ENCODE measurements around the gene ATP1A1. TPM values are rescaled to one million over a fixed set of nuclear protein-coding genes. Genes with fewer than 3 reads are reported as not detected.

ATP1A1 gene
- total and polyA plus RNA-seq, 9 donors: 106 to 388 (median 196) TPM

DNA sequence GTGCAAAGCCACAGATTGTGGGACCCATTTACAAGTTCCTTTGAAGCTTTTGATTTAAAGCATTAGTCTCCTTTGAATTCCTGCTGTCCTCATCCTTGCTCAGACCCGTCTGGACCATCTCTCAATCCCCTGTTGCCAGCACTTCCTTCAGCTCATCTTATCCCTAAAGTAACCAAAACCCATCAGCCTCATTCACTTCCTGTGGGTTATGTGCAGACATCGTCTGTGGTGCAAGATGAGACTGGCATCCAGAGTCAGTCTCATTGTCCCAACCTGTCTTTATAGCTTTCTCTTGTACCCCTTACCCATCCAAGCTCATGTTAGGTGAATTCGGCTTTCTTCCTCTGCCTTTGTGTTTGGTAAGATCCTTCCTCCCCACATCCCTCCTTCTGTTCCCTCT lies 29.3 kb downstream of the ATP1A1 start:
- intact Hi-C loops (cut with DNase I): no loop called here
- 87 to 89% (median 87%) methylated on average over 3 of the region's 3 CpGs for WGBS, 3 donors
- H3K36me3 ChIP-seq: no peaks in the 10 kb centered on the region

DNA sequence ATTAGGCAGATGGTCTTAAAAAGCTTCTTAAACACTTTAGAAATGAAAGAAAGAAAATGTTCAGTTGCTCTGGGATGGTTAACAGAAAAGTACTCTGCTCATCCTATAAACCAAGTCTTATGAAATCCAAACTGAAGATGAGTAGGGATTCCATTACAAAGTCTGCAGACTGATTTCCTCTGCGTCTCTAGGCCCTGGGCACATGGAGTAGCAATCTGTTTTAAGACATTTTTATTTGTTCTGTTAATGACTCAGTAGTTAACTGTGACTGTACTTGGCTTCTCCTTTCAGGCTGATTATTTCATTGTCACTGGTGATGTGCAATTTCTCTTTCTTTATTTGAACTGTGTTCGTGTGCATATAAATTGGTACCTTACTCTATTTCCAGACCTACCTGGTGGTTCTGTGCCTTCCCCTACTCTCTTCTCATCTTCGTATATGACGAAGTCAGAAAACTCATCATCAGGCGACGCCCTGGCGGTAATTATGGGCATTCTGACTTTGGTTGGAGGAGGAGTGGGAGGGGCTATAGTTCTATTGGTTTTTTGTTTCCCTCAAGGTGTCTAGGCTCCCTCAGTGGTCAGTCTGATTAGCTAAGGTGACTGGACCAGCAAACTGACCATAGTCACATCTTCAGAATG lies 30.6 kb downstream of the ATP1A1 start:
- H3K27ac ChIP-seq: no peak overlapping the region

More for the DNA sequence above, 29.3 kb downstream of the ATP1A1 start:
- TF ChIP-seq, protein P1, sequence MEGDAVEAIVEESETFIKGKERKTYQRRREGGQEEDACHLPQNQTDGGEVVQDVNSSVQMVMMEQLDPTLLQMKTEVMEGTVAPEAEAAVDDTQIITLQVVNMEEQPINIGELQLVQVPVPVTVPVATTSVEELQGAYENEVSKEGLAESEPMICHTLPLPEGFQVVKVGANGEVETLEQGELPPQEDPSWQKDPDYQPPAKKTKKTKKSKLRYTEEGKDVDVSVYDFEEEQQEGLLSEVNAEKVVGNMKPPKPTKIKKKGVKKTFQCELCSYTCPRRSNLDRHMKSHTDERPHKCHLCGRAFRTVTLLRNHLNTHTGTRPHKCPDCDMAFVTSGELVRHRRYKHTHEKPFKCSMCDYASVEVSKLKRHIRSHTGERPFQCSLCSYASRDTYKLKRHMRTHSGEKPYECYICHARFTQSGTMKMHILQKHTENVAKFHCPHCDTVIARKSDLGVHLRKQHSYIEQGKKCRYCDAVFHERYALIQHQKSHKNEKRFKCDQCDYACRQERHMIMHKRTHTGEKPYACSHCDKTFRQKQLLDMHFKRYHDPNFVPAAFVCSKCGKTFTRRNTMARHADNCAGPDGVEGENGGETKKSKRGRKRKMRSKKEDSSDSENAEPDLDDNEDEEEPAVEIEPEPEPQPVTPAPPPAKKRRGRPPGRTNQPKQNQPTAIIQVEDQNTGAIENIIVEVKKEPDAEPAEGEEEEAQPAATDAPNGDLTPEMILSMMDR (IDR thresholded peaks at IDR 0.05): no peak
- TF ChIP-seq EP300 (IDR thresholded peaks at IDR 0.05) (no peak), POLR2A (IDR thresholded peaks at IDR 0.05) (no peak)
- no peak for DNase-seq
- no peak overlapping the region for H3K27ac ChIP-seq
- H3K4me3 ChIP-seq: no peak overlapping the region
- H3K27me3 ChIP-seq: no peaks in the 10 kb centered on the region
- no peaks in the 10 kb centered on the region for H3K4me1 ChIP-seq (ENCODE audit: insufficient read depth)
- no peaks in the 10 kb centered on the region for H3K9me3 ChIP-seq

DNA sequence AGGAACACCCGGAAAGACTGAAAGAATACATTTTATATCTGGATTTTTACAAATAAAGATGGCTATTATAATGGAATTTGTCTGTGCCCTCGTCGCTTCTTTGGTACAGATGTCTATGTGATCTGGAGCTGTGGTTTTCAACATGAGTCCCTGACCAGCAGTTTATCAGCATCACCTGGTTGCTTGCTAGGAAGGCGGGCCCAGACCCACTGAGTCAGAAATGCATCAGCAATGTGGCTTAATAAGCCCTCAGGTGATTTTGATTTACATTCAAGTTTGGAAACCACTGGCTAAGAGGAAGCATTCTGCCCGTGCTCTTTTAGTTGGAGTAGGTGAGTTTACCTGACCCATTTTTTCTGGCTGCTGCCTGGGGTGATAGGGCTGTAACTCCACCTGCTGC lies 31.7 kb downstream of the ATP1A1 start:
- TF ChIP-seq EP300 (IDR thresholded peaks at IDR 0.05) (no peak), POLR2A (IDR thresholded peaks at IDR 0.05) (no peak)
- TF ChIP-seq, protein P1 (IDR thresholded peaks at IDR 0.05): no peak
- H3K4me1 ChIP-seq (ENCODE audit: insufficient read depth): no peaks in the 10 kb centered on the region
- no peak for DNase-seq
- H3K4me3 ChIP-seq: no peak overlapping the region
- H3K27ac ChIP-seq: no peak overlapping the region
- 82 to 89% (median 87%) methylated on average over 5 of the region's 5 CpGs for WGBS, 3 donors
- no peaks in the 10 kb centered on the region for H3K27me3 ChIP-seq
- intact Hi-C loops (cut with DNase I): no loop called here
- H3K36me3 ChIP-seq: no peaks in the 10 kb centered on the region
- H3K9me3 ChIP-seq: no peaks in the 10 kb centered on the region

More for the DNA sequence above, 30.6 kb downstream of the ATP1A1 start:
- intact Hi-C loops (cut with DNase I): no loop called here
- WGBS, 3 donors: 87 to 92% (median 88%) methylated on average over 7 of the region's 7 CpGs
- Histone ChIP-seq H3K4me1 (ENCODE audit: insufficient read depth) (no peaks in the 10 kb centered on the region), H3K27me3 (no peaks in the 10 kb centered on the region), H3K36me3 (no peaks in the 10 kb centered on the region), H3K9me3 (no peaks in the 10 kb centered on the region), H3K4me3 (no peak overlapping the region)
- no peak for DNase-seq
- TF ChIP-seq, protein P1 (IDR thresholded peaks at IDR 0.05): no peak
- TF ChIP-seq EP300 (IDR thresholded peaks at IDR 0.05) (no peak), POLR2A (IDR thresholded peaks at IDR 0.05) (no peak)

DNA sequence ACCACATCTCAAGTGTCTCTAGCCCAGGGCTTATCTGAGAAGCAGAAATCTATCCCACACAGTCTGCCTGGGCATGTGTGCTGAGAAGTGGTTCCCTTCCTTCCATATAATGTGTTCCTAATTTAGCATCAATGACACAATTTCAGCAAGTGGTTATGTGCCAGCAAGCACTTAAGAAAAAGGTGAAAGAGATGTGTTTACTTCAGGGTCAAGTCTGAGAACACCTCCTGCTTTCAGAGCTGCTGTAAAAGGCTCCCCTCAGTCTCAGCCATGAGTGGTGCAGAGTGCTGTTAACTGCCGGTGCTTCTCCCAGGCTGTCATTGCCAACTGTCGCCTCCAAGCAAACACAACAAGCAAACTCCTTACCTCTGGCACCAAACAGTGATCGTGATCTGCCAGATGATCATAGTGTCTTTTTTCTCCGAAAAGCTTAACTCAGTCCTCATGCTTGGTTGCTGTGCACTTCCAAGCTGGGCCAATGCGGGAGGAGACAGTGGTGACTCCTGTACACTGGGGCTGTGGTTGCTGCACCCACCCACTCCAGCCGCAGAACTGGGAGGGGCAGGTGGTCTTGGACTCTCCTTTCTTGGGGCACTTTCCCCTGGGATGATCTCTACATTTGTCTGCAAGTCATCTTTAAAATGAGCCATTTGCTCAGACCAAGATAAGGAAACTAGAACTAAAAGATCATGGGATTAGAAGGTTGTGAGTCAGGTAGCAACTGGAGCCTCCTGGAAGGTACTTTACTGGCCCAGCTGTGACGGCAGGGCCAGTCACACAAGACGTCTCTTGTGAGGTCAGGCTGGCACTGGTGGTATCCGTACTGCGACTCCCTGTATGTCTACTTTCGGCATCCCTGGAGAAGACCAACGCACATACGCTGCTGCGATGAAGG lies 32.4 kb downstream of the ATP1A1 start:
- Histone ChIP-seq H3K27me3 (no peaks in the 10 kb centered on the region), H3K9me3 (no peaks in the 10 kb centered on the region), H3K27ac (no peak overlapping the region), H3K4me1 (ENCODE audit: insufficient read depth) (no peaks in the 10 kb centered on the region), H3K36me3 (no peaks in the 10 kb centered on the region), H3K4me3 (no peak overlapping the region)
- TF ChIP-seq, protein P1 (IDR thresholded peaks at IDR 0.05): no peak
- TF ChIP-seq EP300 (IDR thresholded peaks at IDR 0.05) (no peak), POLR2A (IDR thresholded peaks at IDR 0.05) (no peak)
- 78 to 82% (median 78%) methylated on average over 14 of the region's 14 CpGs for WGBS, 3 donors
- no peak for DNase-seq
- intact Hi-C loops (cut with DNase I): no loop called here

All from ovary (tissue), 9 donors.